Erythroblast (primary cell): ENCODE results near the gene EAF1.

Experiments
- GATA1 ChIP-seq: IDR thresholded peaks from 2 replicates; pipeline ENCODE4 v1.6.1; 2011; ENCODE audit warnings: low read depth, mild to moderate bottlenecking, control low read depth, low read length, moderate library complexity
- POLR2A ChIP-seq: IDR thresholded peaks from 2 replicates; pipeline ENCODE4 v1.6.1; 2011; ENCODE audit warnings: mild to moderate bottlenecking, low read length

GRCh38 chr3:15462451-15462850 lies 35.1 kb downstream of the EAF1 start:
- TF ChIP-seq POLR2A (no peak), GATA1 (no peak)
